H1 (cell line): Measurements from ENCODE around the gene TMEM50A.

Source experiments
- ASH2L ChIP-seq: fragments of 200-600, 300-600 bp; sonication (generic); IDR thresholded peaks from one replicate; pipeline ENCODE4 v1.7.1; 2017; ENCODE audit warnings: low read length
- CEBPB ChIP-seq: IDR thresholded peaks from 2 replicates; pipeline ENCODE4 v1.6.1; 2012; ENCODE audit warnings: low read depth, low read length
- EGR1 ChIP-seq: IDR thresholded peaks from 2 replicates; pipeline ENCODE4 v1.6.1; 2011; ENCODE audit warnings: low read depth, low read length, borderline replicate concordance
- HDAC2 ChIP-seq, 2 experiments: fragments of 300-600 bp in 1 of 2; sonication (generic) in 1 of 2; IDR thresholded peaks; 2 replicates each; pipeline ENCODE4 v1.6.1; 2011 to 2012; ENCODE audit warnings: low read depth in 2 of 2, low read length in 2 of 2, mild to moderate bottlenecking in 2 of 2, moderate library complexity in 2 of 2, borderline replicate concordance in 1 of 2, inconsistent platforms in 1 of 2
- KDM1A ChIP-seq: fragments of 200-600, 300-600 bp; sonication (generic); IDR thresholded peaks from 2 replicates; pipeline ENCODE4 v1.7.1; 2016; ENCODE audit warnings: mild to moderate bottlenecking, low read length, borderline replicate concordance
- KDM4A ChIP-seq: IDR thresholded peaks from one replicate; pipeline ENCODE4 v1.7.1; 2012; ENCODE audit warnings: low read depth, mild to moderate bottlenecking, moderate library complexity, low read length, inconsistent platforms; ENCODE audit not compliant: severe bottlenecking
- POLR2A ChIP-seq, 2 experiments: IDR thresholded peaks; 1 replicate in 1 of 2; 2 replicates in 1 of 2; pipeline ENCODE4 v1.6.1; 2011; ENCODE audit warnings: low read depth in 2 of 2, low read length in 2 of 2, mild to moderate bottlenecking in 2 of 2; ENCODE audit errors: control extremely low read depth in 1 of 2
- POLR2AphosphoS5 ChIP-seq: IDR thresholded peaks from 2 replicates; pipeline ENCODE4 v1.6.1; 2011; ENCODE audit warnings: low read depth, low read length
- RBBP5 ChIP-seq: IDR thresholded peaks from 2 replicates; pipeline ENCODE4 v1.7.1; 2012; ENCODE audit warnings: low read depth, mild to moderate bottlenecking, inconsistent platforms, low read length, moderate library complexity, borderline replicate concordance
- SAP30 ChIP-seq: fragments of 300-600 bp; sonication (generic); IDR thresholded peaks from 2 replicates; pipeline ENCODE4 v1.7.1; 2012; ENCODE audit warnings: low read length, moderate library complexity, mild to moderate bottlenecking, inconsistent platforms; ENCODE audit not compliant: insufficient read depth, insufficient replicate concordance
- SIN3A ChIP-seq, 2 experiments: IDR thresholded peaks in 1 of 2; conservative IDR thresholded peaks in 1 of 2; 2 replicates each; pipeline ENCODE4 v1.6.1; 2011 to 2012; ENCODE audit warnings: low read length in 2 of 2, improper control_type of control experiment in 1 of 2, low read depth in 1 of 2, mild to moderate bottlenecking in 1 of 2
- TAF1 ChIP-seq: IDR thresholded peaks from 2 replicates; pipeline ENCODE4 v1.6.1; 2011; ENCODE audit warnings: mild to moderate bottlenecking, low read depth, low read length
- TEAD4 ChIP-seq: IDR thresholded peaks from 2 replicates; pipeline ENCODE4 v1.6.1; 2012; ENCODE audit warnings: low read depth, low read length, inconsistent platforms, mixed read lengths
- TF ChIP-seq, protein P1 (sequence below), 3 experiments: IDR thresholded peaks; 1 replicate in 2 of 3; 2 replicates in 1 of 3; pipeline versions ENCODE4 v1.5.1 to v1.6.1; 2011; ENCODE audit warnings: low read length in 3 of 3, mild to moderate bottlenecking in 3 of 3, inconsistent platforms in 2 of 3, low read depth in 1 of 3, moderate library complexity in 1 of 3; ENCODE audit not compliant: insufficient read depth in 1 of 3; ENCODE audit errors: control extremely low read depth in 1 of 3

- TF ChIP-seq SIN3A (conservative IDR thresholded peaks at IDR 0.05 in 1 of 2, IDR thresholded peaks at IDR 0.05 in 1 of 2; ENCODE audit: low read depth in 1 of 2, low read length in 2 of 2) (no peak), POLR2A (IDR thresholded peaks at IDR 0.05; ENCODE audit: control extremely low read depth in 1 of 2, low read depth in 2 of 2, low read length in 2 of 2) (no peak), POLR2AphosphoS5 (no peak), CEBPB (no peak), KDM4A (no peak), RBBP5 (no peak), ASH2L (no peak), SAP30 (no peak), TEAD4 (no peak), KDM1A (no peak), EGR1 (no peak), TAF1 (no peak), HDAC2 (IDR thresholded peaks at IDR 0.05; ENCODE audit: borderline replicate concordance in 1 of 2, low read depth in 2 of 2, low read length in 2 of 2) (no peak)
- TF ChIP-seq, protein P1, sequence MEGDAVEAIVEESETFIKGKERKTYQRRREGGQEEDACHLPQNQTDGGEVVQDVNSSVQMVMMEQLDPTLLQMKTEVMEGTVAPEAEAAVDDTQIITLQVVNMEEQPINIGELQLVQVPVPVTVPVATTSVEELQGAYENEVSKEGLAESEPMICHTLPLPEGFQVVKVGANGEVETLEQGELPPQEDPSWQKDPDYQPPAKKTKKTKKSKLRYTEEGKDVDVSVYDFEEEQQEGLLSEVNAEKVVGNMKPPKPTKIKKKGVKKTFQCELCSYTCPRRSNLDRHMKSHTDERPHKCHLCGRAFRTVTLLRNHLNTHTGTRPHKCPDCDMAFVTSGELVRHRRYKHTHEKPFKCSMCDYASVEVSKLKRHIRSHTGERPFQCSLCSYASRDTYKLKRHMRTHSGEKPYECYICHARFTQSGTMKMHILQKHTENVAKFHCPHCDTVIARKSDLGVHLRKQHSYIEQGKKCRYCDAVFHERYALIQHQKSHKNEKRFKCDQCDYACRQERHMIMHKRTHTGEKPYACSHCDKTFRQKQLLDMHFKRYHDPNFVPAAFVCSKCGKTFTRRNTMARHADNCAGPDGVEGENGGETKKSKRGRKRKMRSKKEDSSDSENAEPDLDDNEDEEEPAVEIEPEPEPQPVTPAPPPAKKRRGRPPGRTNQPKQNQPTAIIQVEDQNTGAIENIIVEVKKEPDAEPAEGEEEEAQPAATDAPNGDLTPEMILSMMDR (IDR thresholded peaks at IDR 0.05; ENCODE audit: control extremely low read depth in 1 of 3, insufficient read depth in 1 of 3, low read depth in 1 of 3, low read length in 3 of 3) = no peak
These were observed 5.7 kb downstream of the TMEM50A start for GRCh38 chr1:25343872-25344271.
